Measurements from ENCODE around the gene PDLIM4.

PDLIM4 gene

DNA sequence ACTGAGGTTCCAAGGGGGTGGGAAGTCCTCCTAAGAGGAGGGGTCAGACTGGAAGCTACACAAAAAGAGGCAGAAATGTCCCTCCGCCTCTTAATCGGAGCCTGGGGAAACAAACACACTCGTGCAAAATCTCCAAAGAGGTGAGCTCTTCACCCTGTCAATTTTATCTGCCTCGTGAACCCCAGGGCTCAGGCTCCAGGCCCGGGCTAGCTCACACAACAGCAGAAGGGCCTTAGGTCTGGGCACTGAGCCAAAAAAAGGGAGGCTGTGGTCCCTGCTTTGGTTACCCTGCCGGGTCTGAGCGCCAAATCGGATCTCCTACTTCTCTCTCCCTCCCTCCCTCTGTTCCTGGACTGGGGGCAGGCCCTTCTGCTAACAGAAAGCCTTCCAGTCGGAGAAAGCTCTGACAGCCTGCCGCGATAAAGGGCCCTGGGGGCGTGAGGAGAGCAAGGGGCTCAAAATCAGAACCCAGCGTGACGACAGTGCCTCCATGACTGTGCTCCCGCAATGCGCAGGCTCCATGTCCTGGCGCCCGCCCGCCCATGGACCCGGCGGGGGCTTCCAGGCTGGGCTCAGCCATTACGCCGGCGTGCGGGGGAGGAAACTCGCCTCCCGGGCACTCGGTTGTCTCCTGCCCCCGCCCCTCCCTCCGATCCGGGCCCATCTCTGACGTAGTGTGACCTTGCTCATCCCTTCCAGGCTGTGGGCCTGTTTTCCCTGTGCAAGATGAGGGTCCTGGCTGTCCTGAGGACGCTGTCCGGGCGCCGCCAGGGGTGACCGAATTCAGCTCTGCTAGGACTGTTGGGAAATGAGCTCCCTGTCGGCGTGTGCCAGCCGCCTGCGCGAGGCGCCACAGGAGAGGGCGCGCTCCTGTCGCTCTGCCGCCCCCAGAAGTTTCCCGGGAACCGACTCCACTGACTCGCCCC, 35.8 kb downstream of the PDLIM4 start:
- Histone ChIP-seq H3K9ac (ENCODE audit: low read length) (peak overlapping the region; percentile 88), H3K36me3 (ENCODE audit: control insufficient read depth, insufficient read depth, low read length) (no peaks in the 10 kb centered on the region), H3K27me3 (ENCODE audit: control insufficient read depth, insufficient read depth, low read length) (peaks cover 23% of the 10 kb centered on the region), H3K9me3 (ENCODE audit: control insufficient read depth, insufficient read depth, low read depth, low read length) (no peaks in the 10 kb centered on the region), H3K4me1 (ENCODE audit: control insufficient read depth, insufficient read depth, low read length) (peaks cover 17% of the 10 kb centered on the region), H3K27ac (ENCODE audit: low read depth, low read length) (peak overlapping the region; percentile 88), H3K4me3 (ENCODE audit: low read depth, low read length) (peak overlapping the region; percentile 89)

DNA sequence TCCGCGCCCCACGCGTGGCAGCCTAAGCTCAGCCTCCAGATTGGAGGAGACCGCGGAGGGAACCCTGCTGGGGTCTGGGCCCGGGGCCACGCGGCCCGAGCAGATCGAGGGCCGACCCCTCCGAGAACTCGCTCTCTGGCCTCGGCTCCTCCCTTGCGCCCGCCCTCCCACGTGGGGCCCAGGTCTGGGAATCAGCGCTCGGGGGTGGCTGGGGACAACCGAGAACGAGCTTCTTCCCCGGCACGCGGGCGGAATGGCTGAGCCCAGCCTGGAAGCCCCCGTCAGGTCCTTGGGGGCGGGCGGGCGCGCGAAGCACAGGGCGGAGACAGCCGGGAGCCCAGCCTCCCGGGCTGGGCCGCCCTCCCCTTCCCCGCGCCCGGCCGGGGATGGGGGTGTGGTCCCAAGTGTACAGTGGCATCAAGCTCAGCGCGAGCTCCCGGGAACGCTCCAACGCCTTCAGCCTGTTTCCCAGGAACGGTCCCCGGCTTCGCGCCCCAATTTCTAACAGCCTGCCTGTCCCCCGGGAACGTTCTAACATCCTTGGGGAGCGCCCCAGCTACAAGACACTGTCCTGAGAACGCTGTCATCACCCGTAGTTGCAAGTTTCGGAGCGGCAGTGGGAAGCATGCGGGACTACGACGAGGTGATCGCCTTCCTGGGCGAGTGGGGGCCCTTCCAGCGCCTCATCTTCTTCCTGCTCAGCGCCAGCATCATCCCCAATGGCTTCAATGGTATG, 36.7 kb downstream of the PDLIM4 start, which contains the start of gene SLC22A4:
Gene SLC22A4 (plus strand): TSS at position 403 of the 736 bp plus-strand sequence. CDS start 223 bp downstream, at position 626.
- H3K4me1 ChIP-seq (ENCODE audit: control insufficient read depth, insufficient read depth, low read length): peaks cover 17% of the 10 kb centered on the region
- peak within 1 kb of the TSS; percentile 88 for H3K27ac ChIP-seq (ENCODE audit: low read depth, low read length)

DNA sequence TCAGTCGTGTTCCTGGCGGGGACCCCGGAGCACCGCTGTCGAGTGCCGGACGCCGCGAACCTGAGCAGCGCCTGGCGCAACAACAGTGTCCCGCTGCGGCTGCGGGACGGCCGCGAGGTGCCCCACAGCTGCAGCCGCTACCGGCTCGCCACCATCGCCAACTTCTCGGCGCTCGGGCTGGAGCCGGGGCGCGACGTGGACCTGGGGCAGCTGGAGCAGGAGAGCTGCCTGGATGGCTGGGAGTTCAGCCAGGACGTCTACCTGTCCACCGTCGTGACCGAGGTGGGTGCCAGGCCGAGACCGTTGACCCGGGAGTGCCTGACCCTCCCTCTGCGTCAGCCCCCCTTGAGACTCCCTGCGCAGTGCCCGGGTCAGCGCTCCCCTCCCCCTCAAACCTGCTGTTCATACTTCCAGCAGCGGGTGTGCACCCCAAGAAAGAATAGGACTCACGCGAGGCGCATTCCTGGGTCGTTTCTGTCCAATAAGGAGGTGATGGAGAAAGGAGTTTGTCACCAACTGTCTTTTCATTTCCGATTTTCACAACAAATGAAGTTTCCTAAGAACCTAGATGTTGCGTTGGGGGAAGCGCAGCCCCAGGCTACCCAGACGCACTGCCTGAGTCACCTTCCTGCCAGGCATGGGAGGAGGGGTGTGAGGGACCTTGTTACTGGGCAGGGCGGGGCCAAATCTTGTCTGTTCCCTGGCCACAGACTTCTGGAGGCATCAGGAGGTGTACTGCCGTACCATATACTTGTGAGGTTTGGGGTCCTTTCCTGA, 37.4 kb downstream of the PDLIM4 start:
- Histone ChIP-seq H3K4me3 (ENCODE audit: low read depth, low read length) (peak overlapping the region; percentile 89), H3K4me1 (ENCODE audit: control insufficient read depth, insufficient read depth, low read length) (peaks cover 17% of the 10 kb centered on the region), H3K9ac (ENCODE audit: low read length) (peak overlapping the region; percentile 69), H3K27me3 (ENCODE audit: control insufficient read depth, insufficient read depth, low read length) (peaks cover 23% of the 10 kb centered on the region), H3K9me3 (ENCODE audit: control insufficient read depth, insufficient read depth, low read depth, low read length) (no peaks in the 10 kb centered on the region), H3K27ac (ENCODE audit: low read depth, low read length) (no peak overlapping the region), H3K36me3 (ENCODE audit: control insufficient read depth, insufficient read depth, low read length) (no peaks in the 10 kb centered on the region)

More for the DNA sequence above, 36.7 kb downstream of the PDLIM4 start, which contains the start of gene SLC22A4:
- H3K9ac ChIP-seq (ENCODE audit: low read length): peak within 1 kb of the TSS; percentile 88
- H3K36me3 ChIP-seq (ENCODE audit: control insufficient read depth, insufficient read depth, low read length): no peaks in the 10 kb centered on the region
- peak within 1 kb of the TSS; percentile 89 for H3K4me3 ChIP-seq (ENCODE audit: low read depth, low read length)
- no peaks in the 10 kb centered on the region for H3K9me3 ChIP-seq (ENCODE audit: control insufficient read depth, insufficient read depth, low read depth, low read length)
- H3K27me3 ChIP-seq (ENCODE audit: control insufficient read depth, insufficient read depth, low read length): peaks cover 23% of the 10 kb centered on the region

DNA sequence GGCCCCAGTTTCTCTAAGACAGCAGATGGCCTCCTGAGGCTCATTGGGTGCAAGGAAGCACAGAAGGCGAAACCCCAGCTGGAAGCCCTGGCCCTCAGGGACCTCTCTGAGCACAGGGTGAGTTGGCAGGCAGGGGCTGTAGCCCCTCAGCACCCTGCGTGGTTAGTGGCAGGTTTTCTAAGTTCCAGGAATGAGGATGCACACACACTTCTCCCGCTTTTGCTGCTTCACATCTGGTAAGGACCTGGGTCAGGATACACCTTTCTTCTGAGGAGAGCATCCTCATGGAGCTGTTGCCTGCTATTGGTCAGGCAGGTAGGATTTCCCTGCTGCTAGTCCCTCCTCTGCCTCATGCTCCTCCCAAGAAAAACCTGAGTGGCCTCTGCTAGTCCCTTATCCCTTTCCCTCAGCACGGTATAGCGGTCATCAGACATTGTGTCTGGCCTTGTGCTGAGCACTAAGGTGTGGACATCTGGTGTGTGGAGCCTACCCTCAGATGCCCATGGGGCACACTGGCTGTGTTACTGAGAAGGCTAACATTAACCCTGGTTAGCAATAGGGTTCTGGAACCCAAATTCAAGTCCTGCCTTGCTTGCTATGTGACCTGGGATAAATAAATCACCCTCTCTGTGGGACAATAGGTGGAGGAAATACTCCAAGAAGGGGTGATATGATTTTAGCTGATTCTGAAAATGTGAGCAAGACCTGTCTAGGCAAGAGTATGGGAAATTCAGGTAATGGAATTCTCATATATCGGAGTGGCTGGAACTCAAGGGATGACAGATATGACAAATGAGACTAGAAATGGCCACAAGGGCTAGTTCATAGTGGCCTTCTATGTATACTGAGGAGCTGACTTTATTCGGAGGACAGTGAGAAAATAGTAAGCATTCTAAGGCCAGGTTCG, 38.3 kb downstream of the PDLIM4 start:
- Histone ChIP-seq H3K4me3 (ENCODE audit: low read depth, low read length) (peak overlapping the region; percentile 89), H3K27ac (ENCODE audit: low read depth, low read length) (no peak overlapping the region), H3K27me3 (ENCODE audit: control insufficient read depth, insufficient read depth, low read length) (peaks cover 23% of the 10 kb centered on the region)

DNA sequence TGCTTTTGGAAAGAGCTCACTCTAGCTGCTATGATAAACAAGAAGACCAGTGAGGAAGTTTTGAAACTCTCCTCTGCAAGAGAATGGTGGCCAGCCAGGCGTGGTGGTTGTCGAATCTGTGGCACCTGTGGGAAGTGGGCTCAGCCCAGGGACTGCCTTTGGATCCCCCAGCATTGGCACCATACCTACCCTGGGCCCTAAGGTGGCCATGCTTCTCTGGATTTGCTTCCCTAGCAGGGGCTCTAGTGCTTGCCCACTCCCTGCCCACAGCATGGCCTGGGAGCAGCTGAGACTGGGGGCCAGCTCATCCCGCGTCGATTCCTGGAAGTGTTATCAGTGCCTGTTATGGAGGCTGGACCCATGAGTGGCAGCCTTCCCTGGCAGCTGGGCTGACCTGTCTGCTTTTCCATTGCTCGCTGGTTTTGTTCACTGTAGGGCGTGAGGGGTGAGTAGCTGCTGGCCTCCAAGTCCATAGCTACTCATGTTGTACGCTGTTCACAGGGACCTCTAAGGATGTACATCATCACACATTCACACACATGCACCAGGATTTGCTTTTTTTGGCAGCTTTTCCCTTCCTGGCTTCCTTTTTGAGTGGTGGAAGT, 39.0 kb downstream of the PDLIM4 start:
- no peaks in the 10 kb centered on the region for H3K36me3 ChIP-seq (ENCODE audit: control insufficient read depth, insufficient read depth, low read length)
- H3K4me3 ChIP-seq (ENCODE audit: low read depth, low read length): no peak overlapping the region
- H3K4me1 ChIP-seq (ENCODE audit: control insufficient read depth, insufficient read depth, low read length): peaks cover 23% of the 10 kb centered on the region
- peaks cover 23% of the 10 kb centered on the region for H3K27me3 ChIP-seq (ENCODE audit: control insufficient read depth, insufficient read depth, low read length)
- H3K9ac ChIP-seq (ENCODE audit: low read length): no peak overlapping the region
- no peaks in the 10 kb centered on the region for H3K9me3 ChIP-seq (ENCODE audit: control insufficient read depth, insufficient read depth, low read depth, low read length)
- no peak overlapping the region for H3K27ac ChIP-seq (ENCODE audit: low read depth, low read length)

More for the DNA sequence above, 38.3 kb downstream of the PDLIM4 start:
- Histone ChIP-seq H3K9me3 (ENCODE audit: control insufficient read depth, insufficient read depth, low read depth, low read length) (no peaks in the 10 kb centered on the region), H3K9ac (ENCODE audit: low read length) (no peak overlapping the region), H3K4me1 (ENCODE audit: control insufficient read depth, insufficient read depth, low read length) (peaks cover 19% of the 10 kb centered on the region), H3K36me3 (ENCODE audit: control insufficient read depth, insufficient read depth, low read length) (no peaks in the 10 kb centered on the region)

DNA sequence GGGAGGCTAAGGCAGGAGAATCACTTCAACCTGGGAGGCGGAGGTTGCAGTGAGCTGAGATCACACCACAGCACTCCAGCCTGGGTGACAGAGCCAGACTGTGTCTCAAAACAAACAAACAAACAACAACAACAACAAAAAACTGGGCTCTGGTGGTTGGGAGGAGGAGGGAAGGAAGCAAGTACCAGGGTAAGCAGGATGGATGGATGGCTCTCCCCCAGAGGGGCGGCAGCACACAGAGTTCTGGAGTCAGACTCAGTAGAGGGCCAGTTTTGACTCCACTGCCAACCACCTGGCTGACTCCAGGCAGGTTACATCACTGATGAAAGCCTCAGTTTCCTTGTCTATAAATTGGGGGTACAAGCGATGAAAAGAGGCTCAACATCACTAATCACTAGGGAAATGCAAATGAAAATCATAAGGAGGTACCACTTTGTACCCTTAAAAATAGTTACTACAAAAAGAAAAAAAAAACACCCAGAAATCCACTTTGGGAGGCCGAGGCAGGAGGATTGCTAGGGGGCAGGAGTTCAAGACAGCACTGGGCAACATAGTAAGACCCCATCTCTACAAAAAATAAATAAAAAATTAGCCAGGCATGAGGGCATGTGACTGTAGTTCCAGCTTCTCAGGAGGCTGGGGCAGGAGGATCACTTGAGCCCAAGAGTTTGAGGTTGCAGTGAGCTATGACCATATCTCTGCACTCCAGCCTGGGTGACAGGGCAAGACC, 39.9 kb downstream of the PDLIM4 start:
- Histone ChIP-seq H3K9me3 (ENCODE audit: control insufficient read depth, insufficient read depth, low read depth, low read length) (no peaks in the 10 kb centered on the region), H3K36me3 (ENCODE audit: control insufficient read depth, insufficient read depth, low read length) (no peaks in the 10 kb centered on the region), H3K27ac (ENCODE audit: low read depth, low read length) (no peak overlapping the region), H3K4me1 (ENCODE audit: control insufficient read depth, insufficient read depth, low read length) (peaks cover 23% of the 10 kb centered on the region), H3K27me3 (ENCODE audit: control insufficient read depth, insufficient read depth, low read length) (peaks cover 23% of the 10 kb centered on the region), H3K4me3 (ENCODE audit: low read depth, low read length) (no peak overlapping the region), H3K9ac (ENCODE audit: low read length) (no peak overlapping the region)

DNA sequence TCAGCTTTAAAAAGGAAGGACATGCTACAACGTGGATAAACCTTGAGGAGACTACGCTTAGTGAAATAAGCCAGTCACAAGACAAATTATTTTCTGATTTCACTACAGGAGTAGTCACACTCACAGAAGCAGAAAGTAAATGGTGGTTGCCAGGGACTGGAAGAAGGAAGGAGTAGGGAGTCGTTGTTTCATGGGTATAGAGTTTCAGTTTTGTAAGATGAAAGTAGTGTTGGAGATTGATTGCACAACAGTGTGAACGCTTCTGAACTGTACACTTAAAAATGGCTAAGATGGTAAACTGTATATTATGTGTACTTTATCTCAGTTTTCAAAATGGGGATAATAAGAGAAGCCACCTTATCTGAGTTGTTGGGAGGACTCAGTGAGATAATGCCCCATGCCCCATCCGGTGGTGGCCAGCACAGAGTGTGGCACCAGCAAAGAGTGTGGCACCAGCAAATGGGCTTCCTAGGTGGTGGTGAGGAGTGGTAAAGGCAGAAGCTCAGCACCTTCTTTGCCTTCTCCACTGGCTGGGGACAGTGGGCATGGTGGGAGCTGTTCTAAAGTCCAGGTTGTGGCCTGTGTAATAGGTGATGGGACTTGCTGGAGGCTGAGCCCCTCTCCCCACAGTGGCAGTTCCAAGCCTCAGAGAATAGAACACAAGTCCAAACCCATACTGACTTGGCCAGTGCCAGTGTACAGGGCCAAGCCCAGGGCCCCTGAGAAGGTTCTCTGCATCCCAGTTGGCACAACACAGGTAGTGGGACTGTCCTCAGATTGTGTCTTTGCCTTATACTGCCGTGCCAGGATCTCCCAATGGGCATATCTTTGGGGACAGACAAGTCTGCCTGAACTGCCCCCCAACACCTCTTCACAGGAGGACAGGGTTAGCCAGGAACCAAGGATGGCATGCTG, 41.1 kb downstream of the PDLIM4 start:
- no peaks in the 10 kb centered on the region for H3K36me3 ChIP-seq (ENCODE audit: control insufficient read depth, insufficient read depth, low read length)
- H3K4me3 ChIP-seq (ENCODE audit: low read depth, low read length): no peak overlapping the region
- peaks cover 23% of the 10 kb centered on the region for H3K27me3 ChIP-seq (ENCODE audit: control insufficient read depth, insufficient read depth, low read length)
- H3K9ac ChIP-seq (ENCODE audit: low read length): no peak overlapping the region
- H3K4me1 ChIP-seq (ENCODE audit: control insufficient read depth, insufficient read depth, low read length): peaks cover 15% of the 10 kb centered on the region; the same call in 1 of the 2 replicates
- no peaks in the 10 kb centered on the region for H3K9me3 ChIP-seq (ENCODE audit: control insufficient read depth, insufficient read depth, low read depth, low read length)
- no peak overlapping the region for H3K27ac ChIP-seq (ENCODE audit: low read depth, low read length)

DNA sequence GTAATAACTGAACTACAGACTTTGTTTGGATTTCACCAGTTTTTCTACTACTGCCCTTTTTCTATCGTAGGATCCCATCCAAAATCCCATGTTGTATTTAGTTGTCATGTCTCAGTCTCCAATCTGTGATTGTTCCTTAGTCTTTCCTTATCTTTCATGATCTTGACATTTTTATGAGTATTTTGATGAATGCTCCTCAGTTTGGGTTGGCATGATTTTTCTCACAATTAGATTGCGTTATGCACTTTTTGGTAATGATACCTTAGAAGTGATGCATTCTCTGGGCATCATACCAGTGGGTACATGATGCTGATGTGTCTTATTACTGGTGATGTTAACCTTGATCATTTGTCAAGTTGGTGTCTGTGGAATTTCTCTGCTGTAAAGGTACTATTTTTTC, 42.4 kb downstream of the PDLIM4 start:
- no peaks in the 10 kb centered on the region for H3K36me3 ChIP-seq (ENCODE audit: control insufficient read depth, insufficient read depth, low read length)

More for the DNA sequence above, 42.4 kb downstream of the PDLIM4 start:
- Histone ChIP-seq H3K9me3 (ENCODE audit: control insufficient read depth, insufficient read depth, low read depth, low read length) (no peaks in the 10 kb centered on the region), H3K27me3 (ENCODE audit: control insufficient read depth, insufficient read depth, low read length) (peaks cover 15% of the 10 kb centered on the region), H3K4me1 (ENCODE audit: control insufficient read depth, insufficient read depth, low read length) (peaks cover 12% of the 10 kb centered on the region; the same call in 1 of the 2 replicates), H3K4me3 (ENCODE audit: low read depth, low read length) (no peak overlapping the region), H3K9ac (ENCODE audit: low read length) (no peak overlapping the region), H3K27ac (ENCODE audit: low read depth, low read length) (no peak overlapping the region)
